Thymus (tissue), 11 donors: ENCODE results near the gene ANO9. TPM values are rescaled to one million over a fixed set of nuclear protein-coding genes. Genes with fewer than 3 reads are reported as not detected.

Experiments used
- DNase-seq, 9 donors: peaks; one replicate each; pipeline ENCODE4 v3.0.0-alpha.2; 2013; ENCODE audit warnings: low spot score in 9 of 9, low read depth in 6 of 9, missing footprints in 1 of 9
- H3K27ac ChIP-seq, 2 donors: one replicate each; pipeline ENCODE4 v1.5.1; 2013; ENCODE audit warnings: control low read depth in 1 of 2, low read depth in 1 of 2, low read length in 1 of 2, mild to moderate bottlenecking in 1 of 2, moderate library complexity in 1 of 2
- H3K27me3 ChIP-seq, 2 donors: one replicate each; pipeline ENCODE4 v1.5.1; 2013; ENCODE audit warnings: low read length in 1 of 2; ENCODE audit not compliant: control insufficient read depth in 2 of 2, insufficient read depth in 1 of 2
- H3K36me3 ChIP-seq, 2 donors: one replicate each; pipeline ENCODE4 v1.5.1; 2013; ENCODE audit warnings: low read length in 1 of 2, mild to moderate bottlenecking in 1 of 2, moderate library complexity in 1 of 2; ENCODE audit not compliant: control insufficient read depth in 2 of 2, insufficient read depth in 2 of 2
- H3K4me1 ChIP-seq, 2 donors: one replicate each; pipeline ENCODE4 v1.5.1; 2013; ENCODE audit warnings: low read length in 2 of 2; ENCODE audit not compliant: control insufficient read depth in 2 of 2, insufficient read depth in 2 of 2
- H3K4me3 ChIP-seq, 2 donors: one replicate each; pipeline ENCODE4 v1.5.1; 2013; ENCODE audit warnings: low read length in 2 of 2, control low read depth in 1 of 2, mild to moderate bottlenecking in 1 of 2
- H3K9me3 ChIP-seq, 2 donors: one replicate each; pipeline ENCODE4 v1.5.1; 2013; ENCODE audit warnings: low read length in 1 of 2, mild to moderate bottlenecking in 1 of 2; ENCODE audit not compliant: control insufficient read depth in 2 of 2, insufficient read depth in 1 of 2
- WGBS: extraction: QIAGEN DNeasy Blood & Tissue Kit; methylation state at CpG from one replicate; pipeline ENCODE4 v1.1.7; 2013; 5-methylcytosine and 5-hydroxymethylcytosine counted together
- polyA plus RNA-seq: library from polyadenylated mRNA; stranded (reverse); fragments of 200-250 nt; gene quantifications from one replicate; pipeline ENCODE4 v1.2.3, GENCODE V29; 2013
- total RNA-seq: library from RNA; stranded (reverse); fragments of 120-200 nt; gene quantifications from one replicate; pipeline ENCODE4 v1.2.4, GENCODE V29; 2013
- donor health status: healthy.

ANO9 gene
- total and polyA plus RNA-seq, 2 donors, result 26.3 to 114 TPM

DNA sequence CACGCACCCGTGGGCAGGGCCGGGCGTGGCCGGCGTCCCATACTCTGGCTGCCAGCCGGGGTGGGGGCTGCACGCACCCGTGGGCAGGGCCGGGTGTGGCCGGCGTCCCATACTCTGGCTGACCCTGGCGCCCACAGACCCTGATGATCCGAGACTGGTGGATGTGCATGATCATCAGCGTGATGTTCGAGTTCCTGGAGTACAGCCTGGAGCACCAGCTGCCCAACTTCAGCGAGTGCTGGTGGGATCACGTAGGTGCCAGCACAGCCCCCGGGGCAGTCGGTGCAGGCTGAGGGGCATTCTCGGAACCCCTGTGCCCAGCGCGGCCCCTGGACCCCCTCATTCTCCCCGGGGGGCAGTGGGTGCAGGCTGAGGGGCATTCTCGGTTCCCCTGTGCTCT lies 46.3 kb upstream of the ANO9 start:
- H3K9me3 ChIP-seq, result no peaks in the 10 kb centered on the region
- no peak for DNase-seq
- H3K4me1 ChIP-seq, result no peaks in the 10 kb centered on the region
- H3K27ac ChIP-seq, result no peak overlapping the region
- no peaks in the 10 kb centered on the region for H3K27me3 ChIP-seq
- WGBS, result 94% methylated on average over 25 of the region's 25 CpGs
- no peak overlapping the region for H3K4me3 ChIP-seq
- peaks cover 8 to 33% of the 10 kb centered on the region in 2 donors for H3K36me3 ChIP-seq

DNA sequence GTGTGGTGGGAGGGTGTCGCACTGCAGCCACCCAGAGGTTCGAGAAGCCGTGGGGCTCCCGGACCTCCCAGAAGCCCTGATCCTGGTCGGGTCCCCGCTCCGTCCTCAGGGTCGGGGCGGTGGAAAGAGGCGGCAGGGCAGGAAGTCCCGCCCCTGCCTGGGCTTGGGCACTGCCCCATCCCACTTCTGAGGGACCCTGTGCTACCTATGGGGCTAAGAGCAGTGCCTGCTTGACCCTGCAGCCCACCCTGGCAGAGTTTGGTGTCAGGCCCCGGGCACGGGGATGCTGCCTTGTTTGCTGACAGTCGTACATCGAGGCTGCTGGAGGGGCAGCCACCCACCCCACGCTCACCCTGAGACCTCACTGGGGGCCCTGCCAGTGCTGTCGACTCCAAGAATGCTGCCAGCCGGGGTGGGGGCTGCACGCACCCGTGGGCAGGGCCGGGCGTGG lies 45.8 kb upstream of the ANO9 start:
- Histone ChIP-seq H3K9me3 (no peaks in the 10 kb centered on the region), H3K4me3 (no peak overlapping the region), H3K4me1 (no peaks in the 10 kb centered on the region), H3K27me3 (no peaks in the 10 kb centered on the region), H3K36me3 (peaks cover 4 to 29% of the 10 kb centered on the region in 2 donors), H3K27ac (no peak overlapping the region)
- no peak for DNase-seq
- 98% methylated on average over 22 of the region's 22 CpGs for WGBS

DNA sequence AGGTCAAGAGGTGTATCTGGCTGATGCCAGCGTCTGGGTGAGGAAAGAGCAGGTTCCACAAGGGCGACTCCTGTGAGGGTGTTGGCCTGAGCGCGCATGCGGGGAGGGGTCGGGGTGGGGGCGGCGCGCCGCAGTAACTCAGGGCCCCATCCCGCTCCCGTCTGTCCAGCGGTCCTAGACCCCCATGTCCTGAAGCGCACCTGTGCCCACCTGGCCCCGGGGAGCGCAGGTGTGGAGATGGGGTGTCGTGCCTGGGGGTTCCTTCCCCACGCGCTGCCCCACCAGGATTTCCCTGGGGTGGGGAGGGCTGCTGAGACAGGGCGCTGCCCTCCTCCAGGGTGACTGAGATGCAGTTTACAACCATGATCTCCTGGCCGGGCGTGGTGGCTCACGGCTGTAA lies 44.4 kb upstream of the ANO9 start:
- peaks cover 0 to 6% of the 10 kb centered on the region in 2 donors for H3K9me3 ChIP-seq
- peaks cover 2 to 25% of the 10 kb centered on the region in 2 donors for H3K36me3 ChIP-seq
- DNase-seq, result no peak
- H3K4me1 ChIP-seq, result no peaks in the 10 kb centered on the region
- H3K27me3 ChIP-seq, result no peaks in the 10 kb centered on the region
- WGBS, result 98% methylated on average over 23 of the region's 23 CpGs
- no peak overlapping the region for H3K4me3 ChIP-seq
- no peak overlapping the region for H3K27ac ChIP-seq

DNA sequence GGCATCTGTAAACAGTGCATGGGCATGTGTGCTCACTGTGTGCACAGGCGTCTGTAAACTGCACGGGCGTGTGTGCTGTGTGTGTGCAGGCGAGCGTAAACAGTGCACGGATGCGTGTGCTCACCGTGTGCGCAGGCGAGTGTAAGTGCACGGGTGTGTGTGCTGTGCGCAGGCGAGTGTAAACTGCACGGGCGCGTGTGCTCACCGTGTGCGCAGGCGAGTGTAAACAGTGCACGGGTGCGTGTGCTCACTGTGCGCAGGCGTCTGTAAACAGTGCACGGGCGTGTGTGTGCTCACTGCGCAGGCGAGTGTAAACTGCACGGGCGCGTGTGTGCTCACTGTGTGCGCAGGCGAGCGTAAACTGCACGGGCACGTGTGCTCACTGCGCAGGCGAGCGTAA lies 42.8 kb upstream of the ANO9 start:
- H3K4me3 ChIP-seq, result no peak overlapping the region
- H3K9me3 ChIP-seq, result peaks cover 0 to 6% of the 10 kb centered on the region in 2 donors
- H3K27me3 ChIP-seq, result no peaks in the 10 kb centered on the region
- no peak overlapping the region for H3K27ac ChIP-seq
- no peaks in the 10 kb centered on the region for H3K4me1 ChIP-seq
- H3K36me3 ChIP-seq, result peaks cover 0 to 10% of the 10 kb centered on the region in 2 donors
- no peak for DNase-seq
- 98% methylated on average over 38 of the region's 38 CpGs for WGBS

DNA sequence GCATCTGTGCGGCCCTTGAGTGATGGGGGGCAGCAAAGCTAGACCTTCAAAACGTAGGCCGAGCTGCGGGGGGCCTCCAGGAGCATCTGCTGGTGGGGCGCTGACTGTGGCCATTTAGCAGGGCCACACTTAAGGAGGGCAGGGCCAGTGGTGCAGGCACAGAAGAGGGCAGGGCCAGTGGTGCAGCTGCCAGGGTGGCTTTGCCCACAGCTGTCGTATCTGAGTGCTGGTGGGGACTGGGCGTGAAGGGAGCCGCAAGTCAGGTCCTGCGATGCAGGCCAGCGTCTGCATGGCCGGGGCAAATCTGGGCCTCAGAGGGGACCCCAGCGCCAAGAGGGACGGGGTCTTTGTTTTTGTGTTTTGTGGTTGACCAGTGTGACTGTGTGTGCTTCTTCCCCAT lies 37.5 kb upstream of the ANO9 start:
- WGBS, result 86% methylated on average over 13 of the region's 13 CpGs
- Histone ChIP-seq H3K27me3 (no peaks in the 10 kb centered on the region), H3K27ac (no peak overlapping the region), H3K4me3 (no peak overlapping the region), H3K9me3 (peaks cover 0 to 6% of the 10 kb centered on the region in 2 donors), H3K36me3 (peaks cover 0 to 13% of the 10 kb centered on the region in 2 donors), H3K4me1 (no peaks in the 10 kb centered on the region)
- no peak for DNase-seq

DNA sequence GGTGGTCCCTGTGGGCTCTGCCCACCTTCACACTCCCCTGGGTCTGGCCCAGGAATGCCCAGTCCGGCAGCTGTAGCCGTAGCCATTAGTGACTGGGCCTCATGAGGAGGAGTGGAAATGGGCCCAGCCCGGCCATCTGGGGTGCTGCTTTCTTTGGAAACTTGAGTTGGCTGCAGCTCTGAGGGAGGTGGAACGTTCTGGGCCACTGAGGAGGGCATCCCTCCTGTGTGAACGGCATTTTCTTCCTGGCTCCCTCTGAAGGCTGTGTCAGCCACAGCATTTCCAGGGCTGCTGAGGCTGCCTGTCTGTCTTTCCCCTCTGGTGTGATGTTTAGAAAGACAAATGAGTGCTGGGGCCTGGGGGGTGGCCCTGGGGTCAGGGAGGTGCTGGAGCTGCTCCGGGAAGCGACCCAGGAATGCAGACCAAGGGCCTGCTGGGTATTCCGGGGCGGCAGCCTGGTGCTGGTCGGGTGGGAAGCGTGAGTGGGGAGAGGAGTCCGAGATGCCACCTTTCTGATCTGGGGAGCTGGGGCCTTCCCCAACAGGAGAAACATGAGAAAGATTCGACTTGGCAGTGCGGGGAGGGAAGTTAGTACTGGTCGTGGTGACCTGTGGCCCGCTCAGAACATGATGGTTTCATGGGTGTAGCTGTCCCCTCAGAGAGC lies 35.4 kb upstream of the ANO9 start:
- Histone ChIP-seq H3K4me1 (no peaks in the 10 kb centered on the region), H3K9me3 (peaks cover 0 to 2% of the 10 kb centered on the region in 2 donors), H3K36me3 (peaks cover 0 to 16% of the 10 kb centered on the region in 2 donors), H3K27me3 (no peaks in the 10 kb centered on the region), H3K27ac (no peak overlapping the region), H3K4me3 (no peak overlapping the region)
- 95% methylated on average over 16 of the region's 16 CpGs for WGBS
- no peak for DNase-seq

DNA sequence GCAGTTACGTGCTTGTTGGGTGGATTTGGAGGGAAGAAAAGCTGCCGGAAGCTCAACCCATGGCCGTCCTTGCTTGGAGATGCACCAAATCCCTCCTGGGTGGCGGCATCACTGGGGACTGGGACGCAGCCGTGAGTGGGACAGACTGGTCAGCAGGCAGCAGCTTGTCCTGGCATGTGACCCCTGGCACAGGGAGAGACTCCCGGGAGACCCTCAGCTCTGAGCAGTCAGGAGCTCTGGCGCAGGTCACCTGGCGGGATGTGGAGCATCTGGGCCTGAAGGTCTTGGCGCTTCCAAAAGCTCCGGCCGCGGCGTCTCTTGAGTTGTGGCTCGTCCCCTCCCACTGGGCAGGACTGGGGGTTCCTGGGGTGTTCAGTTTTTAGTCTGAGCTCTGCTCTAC lies 34.6 kb upstream of the ANO9 start:
- Histone ChIP-seq H3K9me3 (no peaks in the 10 kb centered on the region), H3K36me3 (peaks cover 0 to 16% of the 10 kb centered on the region in 2 donors), H3K4me1 (no peaks in the 10 kb centered on the region), H3K27ac (no peak overlapping the region), H3K27me3 (no peaks in the 10 kb centered on the region), H3K4me3 (no peak overlapping the region)
- DNase-seq, result no peak
- WGBS, result 98% methylated on average over 15 of the region's 15 CpGs

DNA sequence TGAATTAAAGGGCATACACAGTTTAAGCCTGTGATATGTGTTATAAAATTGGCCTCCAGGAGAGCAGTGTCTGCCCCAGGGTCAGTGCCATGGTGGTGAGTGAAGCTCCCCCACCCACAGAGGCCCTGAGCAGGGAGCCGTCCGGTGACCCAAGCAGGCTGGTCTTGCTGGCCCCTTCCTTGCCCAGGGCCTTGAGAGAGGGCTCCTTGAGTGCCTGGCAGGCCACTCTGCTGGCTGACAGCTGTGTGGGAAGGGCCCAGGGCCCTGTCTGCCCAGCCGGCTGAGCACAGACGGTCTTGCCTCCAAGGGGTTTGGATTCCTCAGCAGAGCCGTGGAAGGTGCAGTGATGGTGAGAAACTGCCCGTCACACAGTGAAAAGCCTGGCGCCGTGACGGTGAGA lies 34.1 kb upstream of the ANO9 start:
- no peaks in the 10 kb centered on the region for H3K9me3 ChIP-seq
- 98% methylated on average over 9 of the region's 9 CpGs for WGBS
- no peak for DNase-seq

DNA sequence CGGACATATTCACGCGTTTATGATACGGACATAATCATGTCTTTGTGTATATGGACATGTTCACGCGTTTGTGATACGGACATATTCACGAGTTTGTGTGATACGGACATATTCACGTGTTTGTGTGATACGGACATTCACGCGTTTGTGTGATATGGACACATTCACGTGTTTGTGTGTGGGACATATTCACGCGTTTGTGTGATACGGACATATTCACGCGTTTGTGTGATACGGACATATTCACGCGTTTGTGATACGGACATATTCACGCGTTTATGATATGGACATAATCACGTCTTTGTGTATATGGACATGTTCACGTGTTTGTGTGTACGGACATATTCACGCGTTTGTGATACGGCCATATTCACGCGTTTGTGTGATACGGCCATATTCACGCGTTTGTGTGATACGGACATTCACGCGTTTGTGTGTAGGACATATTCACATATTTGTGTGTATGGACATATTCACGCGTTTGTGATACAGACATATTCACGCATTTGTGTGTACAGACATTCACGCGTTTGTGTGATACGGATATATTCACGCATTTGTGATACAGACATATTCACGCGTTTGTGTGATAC lies 33.2 kb upstream of the ANO9 start:
- H3K4me1 ChIP-seq, result peaks cover 0 to 4% of the 10 kb centered on the region in 2 donors
- H3K36me3 ChIP-seq, result peaks cover 0 to 16% of the 10 kb centered on the region in 2 donors
- DNase-seq, result no peak
- no peak overlapping the region for H3K4me3 ChIP-seq
- no peak overlapping the region for H3K27ac ChIP-seq
- no peaks in the 10 kb centered on the region for H3K27me3 ChIP-seq
- no peaks in the 10 kb centered on the region for H3K9me3 ChIP-seq
- 96% methylated on average over 48 of the region's 48 CpGs for WGBS

More for the DNA sequence above, 34.1 kb upstream of the ANO9 start:
- Histone ChIP-seq H3K4me1 (no peaks in the 10 kb centered on the region), H3K27ac (no peak overlapping the region), H3K36me3 (peaks cover 0 to 16% of the 10 kb centered on the region in 2 donors), H3K4me3 (no peak overlapping the region), H3K27me3 (no peaks in the 10 kb centered on the region)
